NCI-H748 (cell line): Measurements from ENCODE around the gene SLC22A16.
"Not testable (repeated sequence)": the region's sequence is repeated elsewhere in the genome, so short reads cannot be mapped to it uniquely, and the experiment has no call there.

ENCODE experiments used
- DNase-seq: peaks from one replicate; lab custom pipeline; 2025; ENCODE audit not compliant: unreplicated experiment; lab: John Stamatoyannopoulos, UW

The SLC22A16 gene, protein sequence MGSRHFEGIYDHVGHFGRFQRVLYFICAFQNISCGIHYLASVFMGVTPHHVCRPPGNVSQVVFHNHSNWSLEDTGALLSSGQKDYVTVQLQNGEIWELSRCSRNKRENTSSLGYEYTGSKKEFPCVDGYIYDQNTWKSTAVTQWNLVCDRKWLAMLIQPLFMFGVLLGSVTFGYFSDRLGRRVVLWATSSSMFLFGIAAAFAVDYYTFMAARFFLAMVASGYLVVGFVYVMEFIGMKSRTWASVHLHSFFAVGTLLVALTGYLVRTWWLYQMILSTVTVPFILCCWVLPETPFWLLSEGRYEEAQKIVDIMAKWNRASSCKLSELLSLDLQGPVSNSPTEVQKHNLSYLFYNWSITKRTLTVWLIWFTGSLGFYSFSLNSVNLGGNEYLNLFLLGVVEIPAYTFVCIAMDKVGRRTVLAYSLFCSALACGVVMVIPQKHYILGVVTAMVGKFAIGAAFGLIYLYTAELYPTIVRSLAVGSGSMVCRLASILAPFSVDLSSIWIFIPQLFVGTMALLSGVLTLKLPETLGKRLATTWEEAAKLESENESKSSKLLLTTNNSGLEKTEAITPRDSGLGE

DNA sequence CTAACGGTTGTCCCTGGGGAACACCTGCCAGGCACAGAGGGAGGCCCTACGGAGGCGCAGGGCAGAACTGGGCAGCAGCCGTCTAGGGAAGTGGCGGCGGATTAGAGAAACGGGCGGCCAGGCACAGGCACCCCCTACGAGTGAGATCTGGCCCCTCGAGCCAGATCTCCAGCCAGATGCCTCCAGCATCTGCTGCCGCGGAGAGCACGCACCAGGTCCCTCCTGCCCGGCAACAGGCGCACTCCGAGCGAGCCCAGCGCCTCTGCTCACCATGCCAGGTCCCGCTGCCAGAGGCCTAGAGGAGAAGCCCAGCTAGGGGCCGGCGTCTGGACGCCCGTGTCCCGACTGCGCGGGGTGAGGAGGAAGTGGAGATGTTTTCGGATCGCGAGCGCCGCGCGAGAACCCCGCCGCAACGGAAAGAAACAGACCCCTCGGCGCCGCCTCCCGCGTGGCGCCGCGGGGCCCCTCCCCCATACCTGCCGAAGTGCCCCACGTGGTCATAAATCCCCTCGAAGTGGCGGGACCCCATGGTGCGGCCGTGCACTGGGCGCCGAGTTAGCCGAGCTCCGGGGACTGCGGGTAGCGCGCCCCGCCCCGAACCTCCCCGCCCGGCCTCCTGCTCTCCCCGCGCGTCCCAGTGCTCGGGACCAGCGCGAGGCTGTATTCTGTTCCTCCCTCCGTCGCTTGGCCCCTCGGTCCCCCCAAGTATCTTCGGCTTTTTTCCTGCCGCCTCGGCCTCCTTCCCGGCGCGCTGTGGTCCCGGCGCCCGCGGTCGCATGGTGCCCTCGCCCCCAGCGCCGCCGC is at the start of gene SLC22A16:
Gene SLC22A16, minus strand, starts transcription at position 568 of the 804 bp plus-strand sequence. Its CDS starts 39 bp downstream, at position 529.
- peak; percentile 24 for DNase-seq

DNA sequence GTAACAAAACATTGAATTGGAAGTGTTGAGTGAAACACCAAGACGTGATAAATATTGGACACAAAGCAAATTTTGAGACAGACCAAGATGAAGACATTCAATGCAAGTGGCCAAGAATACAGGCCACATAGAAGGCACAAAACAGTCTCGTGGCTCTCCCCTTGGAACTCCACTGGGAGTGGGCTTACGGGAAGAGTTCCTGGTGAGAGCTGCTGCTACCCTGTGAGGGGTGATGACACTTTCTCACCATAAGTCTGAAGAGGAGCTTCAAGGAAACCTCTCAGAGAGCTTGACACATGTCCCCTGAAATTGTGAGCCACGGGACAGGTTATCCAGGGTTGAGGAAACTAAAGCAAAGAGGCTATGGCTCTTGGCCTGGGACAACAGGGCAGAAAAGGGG is 48.6 kb upstream of the SLC22A16 start:
- no peak for DNase-seq

DNA sequence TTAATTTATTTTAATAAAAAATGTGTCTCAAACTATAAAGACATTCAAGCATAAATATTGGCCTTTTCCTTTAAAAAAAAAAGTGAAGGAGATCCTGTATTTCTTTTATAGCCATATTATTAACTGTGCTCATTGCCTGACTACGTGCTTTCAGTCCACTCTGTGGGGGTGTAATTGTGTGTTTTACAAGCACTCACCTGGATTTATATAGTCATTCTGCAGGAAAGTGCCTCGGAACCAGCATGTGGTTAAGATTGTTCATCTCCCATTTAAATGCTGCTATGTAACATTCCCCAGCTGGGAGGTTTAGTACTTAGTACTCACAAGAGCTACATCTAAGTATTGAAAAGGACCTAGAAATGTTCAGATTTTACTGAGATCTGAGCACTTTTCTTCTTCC is 47.9 kb upstream of the SLC22A16 start:
- DNase-seq: peak; percentile 87

DNA sequence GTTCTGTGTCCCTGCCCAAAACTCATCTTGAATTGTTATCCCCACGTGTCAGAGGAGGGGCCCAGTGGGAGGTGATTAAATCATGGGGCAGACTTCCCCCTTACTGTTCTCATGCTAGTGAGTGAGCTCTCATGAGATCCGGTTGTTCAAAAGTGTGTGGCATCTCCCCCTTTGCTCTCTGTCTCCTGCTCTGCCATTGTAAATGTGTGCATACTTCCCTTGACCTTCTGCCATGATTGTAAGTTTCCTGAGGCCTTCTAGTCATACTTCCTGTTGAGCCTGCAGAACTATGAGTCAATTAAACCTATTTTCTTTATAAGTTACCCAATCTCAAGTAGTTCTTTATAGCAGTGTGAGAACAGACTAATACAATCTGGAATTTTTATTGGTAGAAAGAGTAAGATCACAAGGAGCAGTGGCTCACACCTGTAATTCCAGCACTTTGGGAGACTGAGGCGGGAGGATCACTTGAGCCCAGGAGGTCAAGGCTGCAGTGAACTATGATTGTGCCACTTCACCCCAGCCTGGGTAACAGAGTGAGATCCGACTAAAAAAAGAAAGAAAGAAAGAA is 47.1 kb upstream of the SLC22A16 start:
- no peak for DNase-seq

DNA sequence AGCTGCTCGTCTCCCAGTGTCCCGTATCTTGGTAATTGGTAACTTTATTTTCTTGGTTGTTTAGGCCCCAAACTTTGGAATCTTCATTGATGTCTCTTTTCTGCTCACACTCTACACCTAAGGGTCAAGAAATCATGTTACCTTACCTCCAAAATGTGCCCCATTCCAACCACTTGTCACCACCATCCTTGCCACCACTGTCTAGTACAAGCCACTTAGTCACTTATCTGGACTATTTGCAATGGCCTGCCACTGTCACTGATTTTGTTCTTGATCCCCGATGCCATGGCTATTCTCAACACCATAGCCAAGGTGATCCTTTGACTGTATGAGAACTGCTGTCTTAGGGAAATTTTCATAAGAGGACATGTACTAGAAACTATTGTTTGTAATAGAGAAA is 46.0 kb upstream of the SLC22A16 start:
- DNase-seq: no peak

DNA sequence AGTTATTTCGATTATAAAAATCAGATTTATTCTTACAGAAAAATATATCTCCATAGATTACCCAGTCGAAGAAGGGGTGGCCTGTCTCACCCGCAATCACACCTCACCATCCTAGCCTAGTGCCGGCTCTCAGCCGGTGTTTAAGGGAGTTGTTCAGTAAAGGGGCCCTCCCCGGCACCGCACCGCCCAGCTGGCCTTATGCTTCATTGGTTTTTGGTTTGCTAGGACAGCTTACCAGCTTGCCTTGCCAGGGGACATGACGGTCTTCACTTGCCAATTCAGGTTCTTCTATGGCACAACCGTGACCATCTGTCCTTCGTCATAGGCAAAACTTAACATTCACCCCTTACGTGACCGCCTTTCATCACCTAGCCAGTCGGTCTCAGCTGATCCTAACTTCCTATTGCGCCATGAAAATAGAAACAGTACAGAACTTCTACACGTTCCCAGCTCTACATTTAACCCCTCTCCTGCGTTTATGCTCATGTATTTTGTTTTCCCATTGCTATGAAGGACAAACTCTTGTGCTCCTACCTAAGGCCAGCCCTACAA is 44.7 kb upstream of the SLC22A16 start:
- DNase-seq: no peak

DNA sequence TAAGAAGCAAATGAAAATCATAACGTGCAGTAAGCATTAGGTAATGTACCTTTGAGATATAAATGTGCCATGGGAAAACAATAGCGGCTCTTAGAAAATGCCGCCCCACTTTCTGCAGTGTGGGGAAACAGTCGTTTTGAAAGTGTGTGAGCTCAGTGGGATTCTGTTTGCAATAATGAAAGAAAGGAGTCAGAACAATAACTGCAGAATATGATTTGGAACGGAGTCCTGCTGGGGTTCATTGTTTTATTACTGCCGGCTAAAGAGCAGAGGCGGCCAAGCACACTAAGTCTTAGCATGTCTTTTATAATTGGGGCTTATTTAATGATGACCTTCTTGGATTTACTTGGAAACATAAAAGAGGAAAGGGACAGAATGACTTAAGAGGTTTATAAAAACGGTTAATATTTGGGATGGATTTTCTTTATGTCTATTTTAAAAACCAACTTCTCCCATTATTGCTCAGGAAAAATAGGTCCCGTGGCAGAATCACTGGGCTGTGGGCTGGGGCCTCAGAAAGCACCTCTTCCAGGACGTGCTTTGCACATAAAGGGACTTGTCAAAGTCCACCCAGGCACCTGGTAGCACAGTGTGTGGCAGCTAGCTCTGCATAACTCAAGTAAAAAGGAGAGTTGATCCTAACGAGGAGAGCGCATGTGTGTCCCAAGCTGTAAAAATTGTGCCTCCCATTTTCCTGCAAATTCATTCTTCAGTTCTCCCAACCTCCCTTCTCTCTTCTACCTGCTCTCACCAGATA is 44.0 kb upstream of the SLC22A16 start:
- DNase-seq: peak; percentile 63

DNA sequence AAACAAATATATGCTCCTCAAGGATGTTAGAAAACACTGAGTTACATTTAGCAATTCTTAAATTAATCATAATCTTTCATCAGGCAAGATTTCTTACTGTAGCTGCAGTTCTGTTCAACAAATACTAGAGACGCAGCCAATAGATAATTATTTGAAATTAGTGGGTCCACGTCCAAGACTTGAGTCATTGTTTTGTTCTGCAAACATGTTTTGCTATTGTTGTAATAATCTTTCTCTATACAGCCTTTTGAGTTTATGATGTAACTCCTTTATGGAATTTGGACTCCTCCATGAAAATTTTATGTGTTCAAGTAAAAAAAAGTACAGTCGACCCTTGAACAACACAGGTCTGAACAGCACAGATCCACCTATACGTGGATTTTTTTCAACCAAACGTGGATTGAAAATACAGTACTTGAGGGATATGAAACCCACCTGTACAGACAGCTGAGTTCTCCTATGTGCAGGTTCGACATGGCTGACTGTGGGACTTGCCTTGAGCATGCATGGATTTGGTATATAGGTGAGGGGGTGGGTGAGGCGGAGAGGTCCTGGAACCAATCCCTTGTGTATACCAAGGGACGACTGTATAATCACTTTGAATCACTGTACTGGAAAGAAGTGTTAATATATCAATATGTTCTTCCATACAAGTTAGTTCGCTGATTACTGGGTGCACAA is 41.3 kb upstream of the SLC22A16 start:
- peak; percentile 39 for DNase-seq

DNA sequence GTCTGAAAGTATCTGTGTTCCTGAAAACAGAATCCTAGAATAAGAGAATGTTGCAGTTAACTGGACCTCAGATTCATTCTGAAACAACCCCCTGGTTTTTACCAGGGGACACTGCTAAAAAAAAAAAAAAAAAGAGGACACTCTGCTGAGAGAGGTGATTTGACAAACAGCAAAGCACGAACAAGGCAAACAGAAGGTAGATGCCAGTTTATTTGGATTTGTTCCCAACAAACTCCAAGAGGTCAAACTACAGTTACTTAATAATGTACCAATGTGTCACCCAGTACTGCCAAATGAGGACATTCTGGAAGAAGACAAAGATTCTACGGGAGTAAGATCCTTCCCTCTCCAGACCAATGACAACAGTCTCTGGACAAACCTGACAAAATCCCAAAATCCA is 40.6 kb upstream of the SLC22A16 start:
- DNase-seq: no peak

DNA sequence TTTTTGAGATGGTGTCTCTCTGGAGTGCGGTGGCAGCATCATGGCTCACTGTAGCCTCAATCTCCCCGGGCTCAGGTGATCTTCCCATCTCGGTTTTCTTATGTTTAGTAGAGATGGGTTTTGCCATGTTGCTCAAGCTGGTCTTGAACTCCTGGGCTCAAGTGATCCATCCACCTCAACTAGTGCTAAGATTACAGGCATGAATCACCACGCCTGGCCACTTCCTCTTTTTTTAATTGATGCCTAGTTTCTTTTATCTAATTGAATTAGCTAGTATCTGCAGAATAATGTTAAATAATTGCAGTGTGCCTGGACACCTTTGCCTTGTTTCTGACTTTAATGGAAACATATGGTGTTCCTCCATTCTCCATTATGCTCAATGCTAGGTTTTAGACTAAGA is 38.4 kb upstream of the SLC22A16 start:
- no peak for DNase-seq

DNA sequence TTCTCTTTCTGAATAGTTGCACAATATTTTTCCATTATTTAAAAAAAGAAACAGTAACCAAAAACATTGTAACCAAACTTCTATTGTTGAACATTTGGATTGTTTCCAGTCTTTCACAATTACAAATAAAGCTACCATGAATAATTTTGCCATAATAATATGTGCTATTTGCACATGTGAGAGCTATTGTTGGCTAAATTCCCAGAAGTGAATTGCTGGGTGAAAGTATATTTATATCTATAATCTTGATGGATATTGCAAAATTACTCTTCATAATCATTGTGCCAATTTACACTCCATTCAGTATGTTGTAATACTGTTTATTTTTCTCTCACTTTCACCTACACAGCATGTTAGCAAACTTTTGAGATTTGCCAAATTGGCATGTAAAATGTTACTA is 36.6 kb upstream of the SLC22A16 start:
- DNase-seq: peak; percentile 55

DNA sequence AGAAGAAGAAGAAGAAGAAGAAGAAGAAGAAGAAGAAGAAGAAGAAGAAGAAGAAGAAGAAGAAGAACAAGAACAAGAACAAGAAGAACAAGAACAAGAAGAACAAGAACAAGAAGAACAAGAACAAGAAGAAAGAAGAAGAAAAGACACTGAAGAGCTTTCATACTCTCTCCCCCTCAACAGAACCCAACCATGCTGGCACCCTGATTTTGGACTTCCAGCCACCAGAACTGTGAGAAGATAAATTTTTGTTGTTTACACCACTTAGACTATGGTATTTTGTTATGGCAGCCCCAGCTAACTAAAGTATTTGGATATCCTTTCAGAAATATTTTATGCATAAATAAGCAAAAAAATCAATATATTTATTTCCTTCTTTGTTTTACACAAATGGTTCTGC is 36.1 kb upstream of the SLC22A16 start:
- not testable (repeated sequence) for DNase-seq

DNA sequence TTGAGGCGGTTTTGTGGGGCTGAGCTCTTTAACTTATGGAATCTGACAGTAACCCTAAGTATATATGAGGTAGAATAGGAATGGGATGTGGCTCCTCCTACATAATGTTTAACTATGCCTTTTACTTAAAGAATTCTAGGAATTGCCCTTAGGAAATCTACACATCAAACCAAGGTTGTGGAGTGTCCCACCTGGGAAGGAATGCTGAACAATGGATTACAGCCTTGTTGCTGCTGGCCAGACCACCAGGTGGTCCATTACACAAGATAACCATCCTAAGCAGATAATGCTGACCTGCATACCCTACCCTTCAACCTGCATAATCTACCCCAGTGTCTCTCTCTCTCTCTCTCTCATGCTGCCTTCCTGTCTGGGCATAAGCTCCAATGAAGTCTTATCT is 35.0 kb upstream of the SLC22A16 start:
- DNase-seq: no peak

DNA sequence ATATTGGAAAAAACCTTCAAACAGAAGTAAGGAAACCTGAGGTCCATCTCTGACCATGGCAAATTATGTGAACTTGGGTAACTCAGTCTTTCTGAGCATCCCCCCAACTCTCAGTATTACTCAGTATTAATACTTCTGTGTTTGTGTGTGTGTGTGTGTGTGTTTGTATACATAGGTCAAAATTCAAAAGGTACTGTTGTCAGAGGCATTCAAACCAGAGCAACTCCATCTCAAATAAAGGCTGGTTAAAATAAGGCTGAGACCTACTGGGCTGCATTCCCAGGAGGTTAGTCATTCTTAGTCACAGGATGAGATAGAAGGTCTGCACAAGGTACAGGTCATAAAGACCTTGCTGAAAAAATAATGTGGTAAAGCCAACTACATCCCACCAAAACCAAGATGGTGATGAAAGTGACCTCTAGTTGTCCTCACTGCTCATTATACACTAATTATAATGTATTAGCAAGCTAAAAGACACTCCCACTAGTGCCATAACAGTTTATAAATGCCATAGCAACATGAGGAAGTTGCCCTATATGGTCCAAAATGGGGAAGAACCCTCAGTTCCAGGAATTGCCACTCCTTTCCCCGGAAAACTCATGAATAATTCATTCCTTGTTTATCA is 33.3 kb upstream of the SLC22A16 start:
- DNase-seq: no peak

DNA sequence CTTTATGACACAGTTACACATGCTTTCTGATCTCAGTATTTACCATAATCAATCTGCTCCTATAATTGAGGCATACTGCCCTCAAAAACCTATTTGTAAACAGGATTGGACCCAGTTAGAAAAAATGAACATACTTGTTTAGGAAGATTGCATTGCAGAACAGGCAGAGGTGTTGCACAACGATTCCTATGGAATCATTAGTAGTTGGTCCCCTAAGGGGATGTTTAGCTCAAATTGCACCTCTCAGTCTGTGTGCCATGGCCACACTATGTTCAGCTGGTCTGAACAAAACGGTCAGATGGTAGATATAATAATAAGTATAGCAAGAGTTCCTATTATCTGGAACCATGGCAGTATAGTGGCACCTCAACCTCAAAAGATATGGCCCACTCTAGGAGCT is 28.5 kb upstream of the SLC22A16 start:
- not testable (repeated sequence) for DNase-seq

DNA sequence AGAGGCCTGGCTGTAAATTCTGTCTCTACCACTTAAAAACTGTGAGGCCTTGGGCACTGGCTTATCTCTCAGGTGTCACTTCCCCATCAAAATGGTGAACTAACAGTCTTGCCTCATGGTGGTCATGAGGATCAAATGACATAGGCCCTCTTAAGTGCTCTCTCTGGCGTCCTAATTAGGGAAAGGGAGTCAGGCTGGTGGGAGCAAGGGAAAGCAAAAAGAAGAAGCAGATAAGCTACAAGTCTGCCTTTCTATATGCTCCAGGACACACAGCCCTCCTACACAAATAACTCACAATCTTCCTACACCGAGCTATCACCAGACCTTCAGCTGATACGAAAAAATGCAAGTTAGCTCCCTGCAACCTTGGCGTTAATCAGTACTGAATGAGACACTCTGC is 19.5 kb upstream of the SLC22A16 start:
- no peak for DNase-seq

DNA sequence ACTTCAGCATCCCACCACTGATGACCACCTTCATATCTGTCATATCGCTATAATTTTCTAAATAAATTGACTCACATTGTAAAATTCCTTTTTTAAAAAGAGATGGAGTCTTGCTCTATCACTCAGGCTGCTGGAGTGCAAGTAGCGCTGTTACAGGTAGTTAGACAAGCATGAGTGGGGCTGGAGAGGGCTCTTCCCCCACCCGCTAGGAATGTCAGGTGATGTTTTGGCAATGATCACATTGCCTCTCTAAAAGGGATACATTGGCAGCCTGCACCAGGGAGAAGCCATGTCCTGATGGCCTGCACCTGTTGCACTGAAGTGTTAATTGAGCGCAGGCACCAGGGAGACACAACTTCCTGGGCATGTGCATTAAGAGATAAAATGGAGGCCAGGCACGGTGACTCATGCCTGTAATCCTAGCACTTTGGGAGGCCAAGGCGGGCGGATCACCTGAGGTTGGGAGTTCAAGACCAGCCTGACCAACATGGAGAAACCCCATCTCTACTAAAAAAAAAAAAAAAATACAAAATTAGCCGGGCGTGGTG is 16.9 kb upstream of the SLC22A16 start:
- DNase-seq: peak; percentile 9

DNA sequence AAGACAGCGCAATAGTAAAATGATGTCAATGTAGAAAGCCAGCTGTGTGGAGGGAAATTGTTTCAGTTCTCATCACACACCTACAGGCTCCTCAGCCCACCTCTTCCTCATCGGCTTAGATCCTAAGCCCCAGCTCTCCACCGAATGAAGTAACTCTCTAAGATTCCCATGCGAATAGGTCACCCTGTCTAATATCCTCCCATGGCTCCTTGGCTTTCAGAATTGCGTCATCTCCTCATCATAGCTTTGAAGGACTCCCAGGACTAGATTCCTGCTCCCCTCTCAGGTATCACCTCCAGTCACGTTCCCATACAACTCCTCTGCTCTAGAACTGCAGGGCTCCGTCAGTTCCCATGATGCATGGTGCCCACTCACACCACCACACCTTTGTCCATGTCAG is 16.2 kb upstream of the SLC22A16 start:
- DNase-seq: no peak

DNA sequence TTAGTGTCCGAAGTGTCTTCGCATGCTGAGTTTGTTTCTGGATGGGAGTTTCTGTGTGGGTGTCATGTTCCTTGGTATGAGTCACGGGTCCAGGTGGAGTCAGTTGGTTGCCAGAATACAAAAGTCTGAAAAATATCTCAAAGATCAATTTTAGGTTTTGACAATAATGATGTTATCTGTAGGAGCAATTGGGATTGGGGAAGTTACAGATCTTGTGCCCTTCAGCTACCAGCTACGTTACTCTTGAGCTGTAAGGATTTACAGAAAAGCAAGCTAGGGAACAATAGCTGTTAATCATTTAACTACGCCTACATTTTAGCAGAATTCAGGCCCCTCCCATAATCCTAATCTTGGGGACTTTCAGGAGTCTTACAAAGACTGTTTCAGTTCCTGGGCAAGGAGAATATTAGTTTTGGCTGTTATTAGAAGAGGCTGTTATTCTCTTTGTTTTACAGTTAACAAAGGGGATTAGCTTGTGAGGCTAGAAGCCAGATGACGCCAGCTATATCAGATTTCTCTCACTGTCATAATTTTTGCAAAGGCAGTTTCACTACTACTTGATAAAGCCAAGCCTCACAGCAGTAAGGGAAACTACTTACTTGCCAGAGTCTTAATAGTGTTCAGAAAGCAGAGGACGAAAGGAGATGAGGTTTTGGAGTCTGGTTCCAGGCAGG is 15.4 kb upstream of the SLC22A16 start:
- DNase-seq: no peak
